Endometrium (tissue), 2 donors: ENCODE results near the gene NES.

Experiments used
- FAIRE-seq: peaks from 2 replicates; lab custom pipeline; 2012; peaks lifted over from hg19 to GRCh38; lab: Jason Lieb, UNC
- donor health status: control.
- donor health status: control.

The NES gene

DNA sequence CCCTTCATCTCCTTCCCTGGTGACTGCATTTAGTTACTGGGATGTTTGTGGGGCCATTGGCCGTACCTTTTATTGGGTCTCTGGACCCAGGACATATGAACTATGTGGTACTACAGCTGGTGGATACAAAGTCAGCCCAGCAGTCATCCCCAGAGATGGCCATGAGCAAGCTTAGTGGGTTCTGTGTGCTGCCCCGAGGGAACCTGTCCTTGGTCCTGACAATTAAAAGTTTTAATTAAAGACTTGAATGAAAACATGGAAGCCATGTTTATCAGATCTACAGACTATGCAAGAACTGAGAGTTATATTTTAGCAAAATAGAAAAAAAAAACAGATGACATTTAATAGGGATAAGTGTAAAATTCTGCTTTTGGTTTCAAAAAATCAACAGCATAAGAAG, 2.8 kb upstream of the NES start:
- no peak for FAIRE-seq

DNA sequence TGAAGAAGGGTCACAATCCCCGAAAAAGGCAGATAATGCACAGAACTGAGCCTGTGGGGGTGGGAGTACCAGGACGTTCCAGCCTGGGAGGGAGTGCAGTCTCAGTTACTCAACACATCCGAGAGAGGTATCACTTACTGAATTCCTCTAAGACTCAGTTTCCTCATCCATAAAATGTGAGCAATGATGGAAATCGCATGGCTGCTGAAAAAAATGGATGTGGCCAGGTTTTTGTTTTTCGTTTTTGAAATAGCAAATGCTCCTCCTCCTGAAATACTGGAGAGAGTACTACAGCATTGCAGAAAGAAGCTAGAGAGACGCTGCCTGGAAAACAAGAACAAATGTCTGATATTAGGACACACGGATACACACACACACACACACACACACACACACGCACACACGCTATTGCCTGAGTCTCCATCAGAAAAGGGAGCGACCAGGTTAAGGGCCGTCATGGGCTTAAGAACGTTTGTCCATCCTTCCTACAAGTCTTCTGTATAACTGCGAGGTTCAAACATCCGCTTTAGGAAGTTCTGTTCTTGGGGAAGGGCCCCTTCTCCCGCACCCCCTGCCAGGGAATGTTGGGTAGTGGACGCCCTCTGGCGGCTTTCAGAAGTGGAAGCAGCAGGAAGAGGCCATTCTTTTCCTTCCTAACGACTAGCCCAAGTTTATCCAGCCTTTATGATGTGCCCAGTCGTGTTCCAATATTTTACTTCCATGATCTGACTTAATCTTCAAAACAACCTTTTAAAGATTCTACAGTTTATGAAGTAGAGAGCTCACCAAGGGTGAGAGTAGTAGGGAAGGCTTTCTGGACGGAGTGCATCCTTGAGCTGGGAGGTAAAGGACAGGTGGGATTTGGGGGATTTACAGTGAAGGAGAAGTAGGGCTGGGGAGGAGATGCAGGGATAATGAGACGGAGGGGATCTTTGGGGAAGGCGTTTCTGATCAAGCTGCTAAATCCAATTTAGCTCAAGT, 699 bp upstream of the NES start:
- peak; percentile 90 for FAIRE-seq

DNA sequence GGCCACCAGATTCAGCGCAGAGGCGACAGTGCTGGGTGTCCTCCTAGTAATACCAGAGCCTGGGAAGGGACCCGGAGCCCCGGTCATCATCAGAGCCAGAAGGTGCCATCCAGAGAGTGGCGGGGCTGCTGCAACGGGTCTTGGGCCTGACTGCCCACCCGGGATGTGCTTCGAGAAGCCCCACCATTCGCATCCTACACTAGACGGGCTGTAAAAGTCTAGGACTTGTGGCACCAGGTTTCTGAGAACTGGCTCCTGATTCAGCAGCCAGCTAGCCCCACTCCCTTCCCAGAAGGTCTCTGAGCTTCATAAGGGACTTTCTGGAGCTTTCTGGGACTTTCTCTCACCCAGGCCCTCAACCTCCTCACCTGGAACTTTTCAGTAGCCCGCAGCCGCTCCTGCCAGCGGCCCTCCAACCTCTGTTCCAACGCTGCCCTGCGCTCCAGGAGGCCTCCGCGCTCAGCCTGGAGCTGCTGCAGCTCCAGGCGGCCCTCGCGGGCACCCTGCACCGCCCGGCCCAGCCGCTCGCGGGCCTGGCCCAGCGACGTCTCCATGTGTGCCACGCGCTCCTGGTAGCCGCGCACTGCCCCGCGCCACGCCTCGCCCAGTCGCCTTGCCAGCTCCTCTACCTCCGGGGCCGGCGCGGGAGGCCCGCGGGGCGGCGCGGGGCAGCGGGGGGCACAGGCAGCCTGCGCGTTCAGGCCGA, 940 bp downstream of the NES start:
- FAIRE-seq = no peak

DNA sequence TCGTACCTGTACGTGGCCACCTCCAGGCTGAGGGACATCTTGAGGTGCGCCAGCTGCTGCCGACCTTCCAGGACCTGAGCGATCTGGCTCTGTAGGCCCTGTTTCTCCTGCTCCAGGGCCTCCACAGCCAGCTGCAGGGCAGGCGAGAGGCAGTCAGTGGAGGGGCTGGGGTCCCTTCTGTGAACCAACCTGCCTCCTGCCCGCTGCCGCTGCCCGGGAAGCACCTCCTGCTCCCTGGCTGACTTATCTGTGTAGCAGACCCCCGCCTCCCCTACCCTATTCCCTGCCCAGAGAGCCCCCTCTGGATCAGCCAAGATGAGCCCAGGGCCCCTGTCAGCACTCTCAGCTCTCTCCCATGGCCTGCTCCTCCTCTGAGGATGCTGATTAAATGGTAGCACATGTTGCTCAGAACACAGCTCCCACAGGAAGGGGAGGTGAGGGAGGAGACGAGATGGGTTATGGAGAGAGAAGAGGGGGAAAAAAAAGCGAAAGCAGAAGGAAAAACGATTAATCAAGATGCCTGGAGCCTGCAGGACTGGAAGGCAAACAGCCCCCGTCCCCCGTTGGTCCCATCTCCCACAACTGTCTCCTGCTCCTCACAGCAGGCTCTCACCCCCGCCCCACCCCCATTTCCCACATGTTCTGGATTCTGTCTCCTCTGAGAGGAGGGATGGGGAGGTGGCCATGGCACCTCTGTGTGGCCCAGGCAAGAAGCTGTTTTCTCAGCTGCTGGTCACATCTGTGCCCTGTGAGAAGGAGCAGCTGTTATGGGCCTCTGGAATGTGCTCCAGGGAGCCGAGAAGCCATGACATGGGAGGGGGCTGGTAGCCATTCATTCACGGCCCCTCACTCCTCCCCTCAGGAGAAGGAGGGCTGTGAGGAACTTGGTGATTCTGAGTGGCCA, 1.7 kb downstream of the NES start:
- FAIRE-seq = no peak

DNA sequence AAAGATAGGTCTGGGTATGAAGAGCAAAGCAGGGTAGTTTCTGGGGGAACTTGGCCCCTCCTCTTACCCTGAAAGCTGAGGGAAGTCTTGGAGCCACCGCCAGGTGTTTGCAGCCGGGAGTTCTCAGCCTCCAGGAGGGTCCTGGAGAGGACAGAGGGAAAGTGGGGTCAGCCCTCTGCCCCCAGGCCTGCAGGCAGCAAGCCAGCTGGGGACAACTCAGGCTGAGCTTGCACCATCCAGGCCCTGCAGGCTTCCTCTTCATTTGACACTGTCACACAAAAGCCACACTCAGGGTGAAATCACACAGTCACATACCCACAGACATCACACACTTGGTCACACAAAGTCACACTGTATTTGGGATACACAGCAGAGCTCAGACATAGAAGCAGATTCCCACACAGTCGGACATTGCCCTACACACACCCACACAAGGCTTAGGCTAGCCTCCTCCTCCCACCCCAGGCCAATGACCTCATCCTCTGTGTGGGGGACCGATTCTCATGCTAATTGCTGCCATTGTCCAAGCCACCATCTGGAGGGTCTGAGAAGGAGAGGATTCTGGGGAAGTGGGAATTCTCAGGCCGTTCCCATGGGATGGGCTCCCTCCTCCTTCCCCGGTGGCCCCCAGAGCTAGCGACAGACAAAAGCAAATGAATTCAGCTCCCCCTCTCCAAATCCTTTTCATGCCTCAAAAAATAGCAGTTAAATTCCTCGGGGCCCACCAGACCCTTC, 3.7 kb downstream of the NES start:
- FAIRE-seq = no peak

DNA sequence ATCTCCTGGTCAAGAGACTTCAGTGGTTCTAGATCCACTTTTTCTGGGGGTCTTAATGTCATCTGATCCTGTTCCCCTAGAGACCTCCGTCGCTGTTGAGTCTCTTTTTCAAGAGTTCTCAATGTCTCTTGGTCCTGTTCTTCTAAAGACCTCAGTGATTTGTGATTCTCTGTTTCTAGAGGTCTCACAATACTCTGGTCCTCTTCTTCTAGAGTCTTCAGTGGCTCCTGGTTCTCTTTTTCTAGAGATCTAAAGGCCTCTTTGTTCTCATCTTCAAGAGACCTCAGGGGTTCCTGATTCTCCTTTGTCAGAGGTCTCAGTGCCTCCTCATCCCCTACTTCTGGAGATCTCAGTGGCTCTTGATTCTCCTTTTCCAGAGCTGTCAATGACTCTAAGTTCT, 5.4 kb downstream of the NES start:
- FAIRE-seq = no peak

DNA sequence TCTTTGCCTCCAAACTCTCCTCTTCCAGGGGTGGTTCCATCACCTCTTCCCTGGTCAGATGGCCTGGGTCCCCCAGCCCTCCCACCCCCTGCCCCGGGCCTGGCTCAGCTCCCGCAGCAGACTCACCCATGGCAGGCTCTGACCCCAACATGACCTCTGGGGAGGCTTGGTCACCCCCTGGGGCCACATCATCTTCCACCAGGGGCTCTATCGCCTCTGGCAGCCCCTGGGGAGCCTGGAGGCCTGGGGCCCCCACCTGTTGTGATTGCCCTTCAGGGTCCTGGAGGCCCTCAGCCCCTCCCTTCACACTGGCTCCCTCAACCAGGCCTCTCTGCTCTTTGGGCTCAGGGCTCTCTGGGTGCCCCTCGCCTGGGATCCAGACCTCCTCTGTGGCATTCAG, 6.4 kb downstream of the NES start:
- no peak for FAIRE-seq

DNA sequence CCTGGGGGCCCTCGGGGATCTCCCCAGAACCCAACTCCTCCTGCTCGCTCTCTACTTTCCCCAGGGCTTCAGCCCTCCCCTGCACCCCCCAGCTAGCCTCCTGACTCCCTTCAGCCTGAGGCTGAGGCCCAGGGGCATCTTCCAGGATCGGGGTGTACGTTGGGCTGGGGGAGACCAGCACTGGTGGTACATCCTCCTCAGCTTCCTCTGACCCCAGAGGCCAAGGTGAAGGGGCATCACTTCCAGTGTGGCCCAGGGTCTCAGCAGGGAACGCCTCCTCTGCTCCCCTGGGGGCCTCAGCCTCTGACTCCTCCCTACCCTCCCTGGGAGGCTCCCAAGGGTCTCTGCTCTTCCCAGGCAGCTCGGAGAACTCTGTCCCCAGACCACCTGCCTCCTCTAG, 6.8 kb downstream of the NES start:
- no peak for FAIRE-seq

DNA sequence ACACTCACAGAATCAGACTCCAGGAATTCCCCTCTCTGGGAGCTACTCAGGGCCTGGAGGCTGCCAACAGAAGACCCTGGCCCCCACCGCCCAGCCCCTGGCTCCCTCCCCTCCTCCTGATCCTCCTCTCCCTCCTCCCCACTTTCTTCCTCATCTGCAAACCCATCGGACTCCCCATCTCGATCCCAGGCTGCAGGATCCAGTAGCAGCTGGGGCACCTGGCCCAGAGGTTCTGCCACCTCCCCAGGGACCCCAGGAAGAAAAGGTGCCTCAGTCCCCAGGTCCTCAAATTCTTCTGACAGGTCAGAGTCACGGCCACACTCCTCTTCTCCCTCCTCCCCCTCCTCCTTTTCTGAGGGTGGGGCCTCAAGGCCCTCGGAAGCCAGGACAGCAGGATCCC, 7.4 kb downstream of the NES start:
- no peak for FAIRE-seq

DNA sequence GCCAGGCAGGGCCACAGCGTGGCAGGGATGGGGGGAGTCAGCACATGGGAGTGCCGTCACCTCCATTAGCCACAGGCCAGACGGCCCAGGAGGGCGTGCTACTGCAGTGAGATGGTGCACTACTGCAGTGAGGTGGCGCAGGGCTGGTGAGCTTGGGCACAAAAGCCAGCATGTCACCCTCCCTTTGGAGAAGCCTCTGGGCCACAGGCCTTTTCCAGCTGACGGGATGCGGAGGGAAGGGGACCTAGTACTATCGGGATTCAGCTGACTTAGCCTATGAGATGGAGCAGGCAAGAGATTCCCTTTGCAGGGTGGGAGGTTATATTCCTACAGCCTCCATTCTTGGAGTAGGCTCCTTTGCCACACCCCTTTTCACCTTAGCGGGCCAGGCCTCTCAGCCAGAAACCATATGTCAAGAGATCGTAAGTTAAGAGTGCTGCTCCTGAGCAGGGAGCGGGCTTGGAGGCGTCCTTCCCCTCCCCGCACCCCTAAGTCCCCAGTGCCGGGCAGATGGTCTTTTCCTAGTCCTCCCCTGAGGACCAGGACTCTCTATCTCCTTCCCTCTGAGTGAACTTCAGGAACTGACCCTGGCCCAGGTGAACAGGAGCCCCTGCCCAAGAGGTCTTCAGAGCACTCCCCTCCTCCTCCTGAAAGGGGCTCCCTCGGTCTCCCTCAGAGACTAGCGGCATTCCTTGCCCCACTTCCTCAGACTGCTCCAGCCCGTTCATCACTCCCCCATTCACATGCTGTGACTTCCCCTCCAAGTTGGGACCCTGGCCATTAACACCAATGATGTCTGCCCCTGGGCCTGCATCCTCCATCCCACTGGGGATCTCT, 8.2 kb downstream of the NES start:
- FAIRE-seq = no peak

DNA sequence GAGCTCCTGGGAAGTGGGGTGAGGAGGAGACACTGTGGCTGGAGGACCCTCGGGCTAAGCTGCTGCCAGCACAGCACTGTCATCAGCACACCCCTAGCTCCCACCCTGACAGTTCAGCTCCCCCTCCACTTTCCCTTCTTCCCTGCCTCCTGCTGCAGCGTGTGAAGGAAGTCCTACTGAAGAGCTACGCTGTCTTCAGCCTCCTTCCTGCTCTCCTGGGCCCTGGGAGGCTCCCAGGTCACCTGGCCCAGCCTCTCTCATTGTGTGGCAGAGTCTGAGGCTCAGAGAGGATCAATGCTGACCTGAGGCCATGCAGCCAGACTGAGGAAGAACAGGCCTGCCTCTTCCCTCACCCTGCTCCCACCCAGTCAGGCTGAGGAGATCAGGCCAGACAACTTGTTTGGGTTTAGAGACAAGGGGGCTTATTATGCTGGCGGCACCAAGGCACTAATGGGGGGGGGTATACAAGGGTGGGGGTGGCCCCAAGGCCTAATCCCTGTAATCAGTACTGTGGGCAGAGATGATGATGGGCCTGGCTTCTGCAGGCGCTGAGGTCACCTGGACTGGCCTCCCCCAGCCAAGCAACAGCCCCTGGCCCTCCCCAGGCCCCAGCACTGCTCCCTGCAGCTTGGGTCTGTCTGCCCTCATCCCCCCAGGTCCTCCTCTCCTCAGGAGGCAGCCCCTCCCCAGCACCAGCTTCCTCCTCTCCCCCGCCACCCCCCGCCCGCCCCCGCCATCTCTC, 9.1 kb downstream of the NES start:
- no peak for FAIRE-seq

DNA sequence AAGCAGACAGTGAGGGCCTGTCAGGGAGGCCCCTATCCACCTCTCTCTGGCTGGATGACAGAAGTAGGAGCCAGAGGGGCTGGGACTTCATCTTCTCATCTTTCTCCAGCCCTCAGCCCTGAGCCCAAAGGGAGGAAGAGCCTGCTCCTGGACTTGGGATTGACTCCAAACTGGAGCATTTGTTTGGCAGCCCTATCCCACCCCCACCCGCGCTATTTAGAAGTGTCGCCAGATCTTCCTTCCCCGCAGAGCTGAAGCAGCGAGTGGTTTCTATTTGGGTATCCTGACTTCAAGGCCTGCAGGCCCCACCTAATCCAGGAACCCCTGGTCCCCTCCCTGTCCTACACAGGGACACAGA, 9.6 kb downstream of the NES start:
- FAIRE-seq = no peak

DNA sequence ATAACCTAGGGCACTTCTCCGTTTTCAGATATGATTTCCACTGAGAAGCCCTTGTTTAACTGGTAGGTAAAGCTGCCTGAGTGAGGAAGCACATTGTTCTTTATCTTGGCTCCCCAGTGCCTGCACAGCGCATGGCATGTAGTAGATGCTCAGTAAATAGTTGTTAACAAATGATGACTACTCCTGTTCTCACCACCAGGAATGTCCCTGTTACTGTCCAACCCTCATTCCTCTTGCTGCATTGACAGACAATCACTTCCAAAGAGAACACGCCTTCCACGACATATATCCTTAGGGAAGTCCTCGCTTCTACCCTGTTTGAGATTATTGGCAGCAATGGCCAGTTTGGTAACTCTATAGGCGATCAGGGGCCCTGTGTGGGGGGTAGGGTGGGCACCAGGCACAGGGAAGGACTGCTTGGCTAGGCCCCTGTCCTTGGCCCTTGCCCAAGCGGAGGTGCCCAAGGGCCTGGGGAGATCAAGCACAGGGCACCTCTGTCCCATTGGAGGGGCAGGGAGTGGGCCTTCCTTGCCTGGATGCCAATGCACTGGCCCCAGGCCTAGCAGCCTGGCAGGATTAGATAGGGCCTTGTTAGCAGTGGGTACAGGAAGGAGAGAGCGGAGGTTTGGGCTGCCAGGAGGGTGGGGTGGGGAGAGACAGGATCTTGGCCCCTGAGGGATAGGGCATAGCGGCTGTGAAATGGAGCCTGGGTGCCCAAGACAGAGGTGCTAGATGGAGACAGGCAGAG, 10.2 kb downstream of the NES start:
- FAIRE-seq = no peak

DNA sequence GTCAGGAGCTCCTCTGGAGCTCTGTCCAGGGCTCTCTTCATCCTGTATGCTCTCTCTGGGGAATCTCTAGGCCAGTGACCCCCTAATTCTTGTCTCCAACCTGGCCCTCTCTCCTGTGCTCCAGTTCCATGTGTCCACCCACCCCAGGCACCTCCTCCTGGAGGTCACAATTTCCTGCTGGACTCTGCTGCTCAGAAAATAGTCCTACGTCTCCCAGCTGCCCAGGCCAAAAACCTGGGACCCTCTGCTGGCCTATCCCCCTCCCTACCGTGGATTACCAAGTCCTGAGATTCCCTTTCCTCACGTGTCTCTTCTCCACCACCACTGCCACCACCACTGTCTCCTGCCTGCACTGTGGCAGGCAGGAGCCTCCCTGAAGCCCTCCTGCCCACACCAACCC, 11.7 kb downstream of the NES start:
- no peak for FAIRE-seq

DNA sequence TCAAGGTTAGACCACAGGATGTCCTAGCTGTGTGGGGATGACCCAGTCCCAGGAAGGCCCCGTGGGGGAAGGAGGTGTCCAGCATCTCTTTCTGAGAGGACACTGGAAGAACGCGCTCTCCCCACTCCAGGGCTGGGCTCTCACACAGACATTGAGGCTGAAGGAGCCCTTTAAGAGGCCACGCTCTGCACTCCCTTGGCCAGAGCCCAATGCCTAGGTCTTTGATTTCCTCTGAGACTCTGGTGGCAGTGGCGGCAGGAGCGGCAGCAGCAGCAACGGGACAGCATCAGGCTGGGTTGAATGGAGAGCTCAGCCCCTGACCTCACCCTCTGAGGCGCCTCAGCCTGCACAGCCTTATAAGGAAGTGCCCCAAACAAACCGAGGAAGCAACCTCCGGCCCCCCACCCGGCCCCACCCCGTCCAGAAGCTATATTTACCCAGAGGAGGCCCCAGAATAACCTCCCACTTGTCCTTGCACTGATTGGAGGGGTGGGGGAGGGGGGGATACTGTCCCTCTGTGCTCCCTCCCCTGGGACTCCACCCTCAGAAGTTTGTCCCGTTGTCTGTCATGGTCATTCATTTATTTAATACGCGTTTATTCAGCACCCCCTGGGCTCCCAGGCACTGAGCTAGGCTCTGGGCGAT, 12.3 kb downstream of the NES start:
- no peak for FAIRE-seq

DNA sequence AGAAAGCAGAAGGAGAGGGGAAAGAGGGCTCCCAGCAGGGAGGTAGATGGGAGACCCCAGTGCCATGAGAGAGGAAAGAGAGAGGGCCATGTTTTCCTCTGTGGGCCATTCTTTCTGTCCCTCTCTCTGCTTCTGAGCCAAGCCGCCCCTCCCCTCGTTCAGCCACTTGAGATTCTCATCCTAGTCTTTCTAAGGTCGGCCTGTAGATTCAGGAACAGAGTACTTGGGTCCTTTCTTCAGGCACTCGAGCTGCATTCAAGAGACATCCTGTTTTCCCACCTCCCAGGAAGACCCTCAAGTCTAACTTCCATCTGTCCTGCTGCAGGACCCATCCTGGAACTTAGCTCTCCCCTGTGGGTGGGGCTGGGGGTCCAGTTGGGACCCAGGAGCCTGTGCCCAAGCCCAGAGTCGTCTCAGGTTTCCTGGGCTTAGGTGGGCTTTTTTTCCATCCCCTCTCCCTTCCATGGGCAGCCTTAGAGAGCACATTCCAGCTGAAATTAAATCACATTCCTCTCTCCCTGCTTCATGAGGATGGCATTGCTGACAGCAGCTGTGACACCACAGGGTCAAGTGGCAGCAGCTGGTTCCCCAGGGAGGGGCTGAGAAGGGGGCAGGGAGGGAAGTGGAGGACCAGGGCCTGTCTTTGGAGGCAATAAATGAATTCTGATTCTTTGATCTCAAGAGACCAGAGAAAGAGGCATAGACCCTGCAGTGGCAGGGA, 13.0 kb downstream of the NES start:
- no peak for FAIRE-seq

DNA sequence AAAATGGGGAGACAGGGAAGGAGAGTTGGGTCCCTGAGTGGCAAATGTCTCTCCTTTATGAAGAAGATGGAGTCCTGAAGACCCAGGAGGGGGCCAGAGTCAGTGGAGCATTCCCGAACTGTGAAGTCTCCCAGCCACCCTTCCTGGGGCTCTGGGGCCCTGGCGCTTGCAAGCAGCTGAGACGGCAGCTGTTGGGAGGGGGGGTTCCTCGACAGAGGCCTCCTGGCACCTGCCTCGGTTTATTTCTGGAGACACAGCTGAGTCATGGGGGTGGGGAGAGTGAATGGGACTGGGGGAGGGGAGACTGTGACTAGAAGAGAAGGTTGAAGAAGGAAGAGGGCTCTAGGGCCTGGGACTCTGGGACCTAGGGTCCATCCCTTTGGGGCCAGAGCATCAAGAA, 14.0 kb downstream of the NES start:
- FAIRE-seq = no peak

DNA sequence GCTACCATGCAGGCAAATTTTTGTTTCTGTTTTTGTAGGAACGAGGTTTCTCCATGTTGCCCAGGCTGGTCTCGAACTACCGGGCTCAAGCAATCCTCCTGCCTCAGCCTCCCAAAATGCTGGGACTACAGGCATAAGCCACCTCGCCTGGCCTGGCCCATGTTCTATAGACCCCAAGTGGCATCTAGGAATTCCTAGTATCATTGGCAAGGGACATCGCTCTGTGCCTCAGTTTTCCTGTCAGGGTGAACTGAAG, 14.5 kb downstream of the NES start:
- FAIRE-seq = no peak
